ENCODE data around the gene MACROD2. TPM values are rescaled to one million over a fixed set of nuclear protein-coding genes. Genes with fewer than 3 reads are reported as not detected.

Gene MACROD2
- total RNA-seq, 1 experiment from 2014 or later = 1.6 TPM

- Histone ChIP-seq H3K4me2 (ENCODE audit: insufficient read depth, insufficient read length, low read length) (no peak overlapping the region), H2BK20ac (ENCODE audit: low read depth, low read length, poor library complexity, severe bottlenecking) (no peak overlapping the region), H3K4me1 (ENCODE audit: insufficient read depth, low read length) (peaks cover 4% of the 10 kb centered on the region; the same call in 1 of the 2 replicates), H3K27ac (ENCODE audit: insufficient read length, low read depth, low read length) (no peak overlapping the region), H4K5ac (ENCODE audit: insufficient read length, low read depth, low read length) (no peak overlapping the region), H3K79me1 (ENCODE audit: insufficient read depth, low read depth, low read length, poor library complexity, severe bottlenecking) (no peaks in the 10 kb centered on the region), H3K27me3 (ENCODE audit: insufficient read depth, low read length) (no peaks in the 10 kb centered on the region), H3K9me3 (ENCODE audit: control insufficient read depth, low read depth, low read length) (no peaks in the 10 kb centered on the region), H2BK120ac (ENCODE audit: low read depth, low read length, poor library complexity, severe bottlenecking) (peak overlapping the region; percentile 51), H3K18ac (ENCODE audit: insufficient read length, low read depth, low read length) (no peak overlapping the region), H2AFZ (ENCODE audit: low read length) (no peak overlapping the region), H3K79me2 (ENCODE audit: insufficient read depth, low read length) (no peaks in the 10 kb centered on the region), H3K9ac (ENCODE audit: extremely low read depth, insufficient read length, low read length) (no peak overlapping the region), H2BK15ac (ENCODE audit: low read depth, low read length) (no peak overlapping the region), H3K4ac (ENCODE audit: low read depth, low read length) (no peak overlapping the region), H4K8ac (replicated peaks; ENCODE audit: insufficient read length, low read depth, low read length) (no peak overlapping the region), H3K23ac (ENCODE audit: insufficient read length, low read depth, low read length) (no peak overlapping the region), H3K14ac (ENCODE audit: insufficient read depth, low read length) (no peak overlapping the region), H2BK5ac (ENCODE audit: insufficient read length, low read length) (no peak overlapping the region), H2BK12ac (ENCODE audit: insufficient read length, low read depth, low read length) (no peak overlapping the region), H4K20me1 (ENCODE audit: control insufficient read depth, insufficient read depth, insufficient read length) (no peaks in the 10 kb centered on the region), H2AK5ac (ENCODE audit: insufficient read length, low read length) (no peak overlapping the region), H3K23me2 (ENCODE audit: insufficient read length, low read depth, low read length, poor library complexity, severe bottlenecking) (no peaks in the 10 kb centered on the region), H3K56ac (ENCODE audit: insufficient read length, low read depth, low read length) (no peak overlapping the region), H4K91ac (ENCODE audit: insufficient read length, low read depth, low read length) (no peak overlapping the region), H3T11ph (ENCODE audit: low read length) (no peak overlapping the region)
- H3K27ac Mint-ChIP-seq = peak overlapping the region; percentile 66 to 96 (median 94); a peak in 6 of 7 replicates
- DNase-seq = peak; percentile 56
- H3K36me3 Mint-ChIP-seq (ENCODE audit: insufficient read depth in 1 of 3, low read depth in 3 of 3) = peaks cover 0 to 14% (median 10%) of the 10 kb centered on the region in 3 experiments; a peak in 6 of 7 replicates
- H3K9me3 Mint-ChIP-seq = peaks cover 11 to 13% of the 10 kb centered on the region in 2 experiments
- H3K4me1 Mint-ChIP-seq = peaks cover 39 to 40% of the 10 kb centered on the region in 2 experiments
- WGBS (ENCODE audit: extremely low coverage, insufficient read length, low lambda C conversion rate) = no CpG with 5 or more reads among the region's 5 CpGs
- TF ChIP-seq CTCF (conservative IDR thresholded peaks at IDR 0.05) = no peak
- H3K4me3 Mint-ChIP-seq = no peak overlapping the region; a peak in 1 of 5 replicates
- no peaks in the 10 kb centered on the region; the same call in 1 of the 2 replicates for H3K27me3 Mint-ChIP-seq (ENCODE audit: low read depth)
Measured at GRCh38 chr20:15637950-15638754, 1642.8 kb downstream of the MACROD2 start.

Data from H9 (cell line).